ENCODE results near the gene TAAR1. TPM values are rescaled to one million over a fixed set of nuclear protein-coding genes. Genes with fewer than 3 reads are reported as not detected.

The TAAR1 gene, protein sequence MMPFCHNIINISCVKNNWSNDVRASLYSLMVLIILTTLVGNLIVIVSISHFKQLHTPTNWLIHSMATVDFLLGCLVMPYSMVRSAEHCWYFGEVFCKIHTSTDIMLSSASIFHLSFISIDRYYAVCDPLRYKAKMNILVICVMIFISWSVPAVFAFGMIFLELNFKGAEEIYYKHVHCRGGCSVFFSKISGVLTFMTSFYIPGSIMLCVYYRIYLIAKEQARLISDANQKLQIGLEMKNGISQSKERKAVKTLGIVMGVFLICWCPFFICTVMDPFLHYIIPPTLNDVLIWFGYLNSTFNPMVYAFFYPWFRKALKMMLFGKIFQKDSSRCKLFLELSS
- total RNA-seq (ENCODE audit: low replicate concordance): not detected in 2 replicates

GRCh38 chr6:132659082-132659481, at the start of gene TAAR1:
Gene TAAR1 (minus strand): TSS chr6:132659182. CDS start chr6:132646003, 13,179 bp downstream.

DNA sequence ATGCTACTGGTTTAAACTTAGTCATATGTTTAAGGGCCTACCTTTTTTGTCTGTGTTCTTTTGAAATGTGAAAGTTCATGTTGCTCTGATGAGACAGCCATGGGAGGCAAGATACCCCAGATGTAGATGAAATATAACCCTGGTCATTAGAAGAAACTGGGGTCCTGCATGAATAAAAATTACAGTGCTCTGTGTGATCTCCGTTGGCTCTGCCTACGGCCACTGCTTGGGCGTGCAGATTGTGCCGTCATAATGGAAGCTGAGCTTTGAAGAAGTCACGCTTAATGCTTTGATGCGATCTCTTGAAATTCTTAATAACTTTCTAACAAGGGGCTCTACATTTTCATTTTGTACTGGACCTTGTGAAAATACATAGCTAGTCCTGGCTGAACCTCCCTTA, 34.8 kb downstream of the TAAR1 start, which contains the start of gene TAAR2:
TSS of gene TAAR2 (minus strand) at position 101 of the 400 bp plus-strand sequence. CDS start at position 101, 0 bp downstream.

Other genes starting within 250 kb of the TAAR1 start
- 50.1 and 60.8 TPM in 2 replicates for gene STX7, start 146.1 kb downstream of the TAAR1 start, total RNA-seq (ENCODE audit: low replicate concordance)
- not detected in 2 replicates for gene TAAR9, start 120.9 kb downstream of the TAAR1 start, total RNA-seq (ENCODE audit: low replicate concordance)
- gene TAAR8, start 106.5 kb downstream of the TAAR1 start, total RNA-seq (ENCODE audit: low replicate concordance): not detected in 2 replicates
- not detected in 2 replicates for gene TAAR6, start 88.9 kb downstream of the TAAR1 start, total RNA-seq (ENCODE audit: low replicate concordance)
- not detected in 2 replicates for gene TAAR5, start 69.4 kb downstream of the TAAR1 start, total RNA-seq (ENCODE audit: low replicate concordance)
- gene TAAR2, start 34.9 kb downstream of the TAAR1 start, total RNA-seq (ENCODE audit: low replicate concordance): not detected in 2 replicates
- gene VNN1, start 54.9 kb upstream of the TAAR1 start, total RNA-seq (ENCODE audit: low replicate concordance): under 0.01 and 0.12 TPM in 2 replicates
- 1.3 TPM in 1 of 2 replicates, not detected in the other for gene VNN2, start 98.7 kb upstream of the TAAR1 start, total RNA-seq (ENCODE audit: low replicate concordance)
- gene SLC18B1, start 139.5 kb upstream of the TAAR1 start, total RNA-seq (ENCODE audit: low replicate concordance): 2.1 and 8.5 TPM in 2 replicates
- gene RPS12, start 155.4 kb upstream of the TAAR1 start, total RNA-seq (ENCODE audit: low replicate concordance): 2,410 and 3,629 TPM in 2 replicates